ENCODE results near the gene ZNF709. TPM values are rescaled to one million over a fixed set of nuclear protein-coding genes. Genes with fewer than 3 reads are reported as not detected.
"Not testable (repeated sequence)": the region's sequence is repeated elsewhere in the genome, so short reads cannot be mapped to it uniquely, and the experiment has no call there.

Gene ZNF709
- total and polyA plus RNA-seq, 7 donors, result 0.46 to 8.3 (median 2.4) TPM

GRCh38 chr19:12425888-12426274, 58.7 kb downstream of the ZNF709 start:
- H3K4me1 ChIP-seq, result no peaks in the 10 kb centered on the region
- peaks cover 0 to 16% (median 3%) of the 10 kb centered on the region in 4 donors for H3K36me3 ChIP-seq
- H3K4me3 ChIP-seq, result no peak overlapping the region
- H3K9me3 ChIP-seq, result peaks cover 0 to 8% (median 2%) of the 10 kb centered on the region in 4 donors
- intact Hi-C loops (cut with DNase I), result no loop called here
- DNase-seq, result no peak
- WGBS, 2 donors, result 97 to 99% methylated on average over 4 of the region's 4 CpGs
- H3K27me3 ChIP-seq, result no peaks in the 10 kb centered on the region
- TF ChIP-seq POLR2AphosphoS5 (IDR thresholded peaks at IDR 0.05) (no peak), EP300 (IDR thresholded peaks at IDR 0.05) (no peak), CTCF (IDR thresholded peaks at IDR 0.05) (no peak), POLR2A (IDR thresholded peaks at IDR 0.05) (no peak)
- no peak overlapping the region for H3K27ac ChIP-seq

- H3K4me3 ChIP-seq, result no peak overlapping the region
- H3K27me3 ChIP-seq, result no peaks in the 10 kb centered on the region
- no peak overlapping the region for H3K27ac ChIP-seq
- no peaks in the 10 kb centered on the region for H3K4me1 ChIP-seq
- WGBS, 2 donors, result 92 to 95% methylated on average over 2 of the region's 2 CpGs
- peaks cover 0 to 11% (median under 1%) of the 10 kb centered on the region in 4 donors for H3K36me3 ChIP-seq
- DNase-seq, result no peak
- no peak for TF ChIP-seq EP300 (IDR thresholded peaks at IDR 0.05)
- H3K9me3 ChIP-seq, result peaks cover 0 to 3% (median under 1%) of the 10 kb centered on the region in 4 donors
- intact Hi-C loops (cut with DNase I), result no loop called here
These were observed 59.3 kb downstream of the ZNF709 start for GRCh38 chr19:12425236-12425887.

- WGBS, 2 donors, result 95 to 97% methylated on average over 5 of the region's 5 CpGs
- H3K27ac ChIP-seq; H3K36me3 ChIP-seq; H3K9me3 ChIP-seq; intact Hi-C loops (cut with DNase I); H3K4me1 ChIP-seq; DNase-seq; H3K4me3 ChIP-seq; H3K27me3 ChIP-seq: not testable (repeated sequence)
These were observed 67.3 kb downstream of the ZNF709 start for GRCh38 chr19:12417273-12417672.

GRCh38 chr19:12411893-12412292, 72.7 kb downstream of the ZNF709 start:
- Histone ChIP-seq H3K4me1 (no peaks in the 10 kb centered on the region), H3K27ac (no peak overlapping the region), H3K27me3 (no peaks in the 10 kb centered on the region), H3K36me3 (no peaks in the 10 kb centered on the region), H3K9me3 (no peaks in the 10 kb centered on the region), H3K4me3 (no peak overlapping the region)
- intact Hi-C loops (cut with DNase I), result no loop called here
- no peak for TF ChIP-seq EP300 (IDR thresholded peaks at IDR 0.05)
- TF ChIP-seq CTCF (IDR thresholded peaks at IDR 0.05), result no peak
- no peak for TF ChIP-seq POLR2A (IDR thresholded peaks at IDR 0.05)
- TF ChIP-seq POLR2AphosphoS5 (IDR thresholded peaks at IDR 0.05), result no peak
- 96 to 97% methylated on average over 2 of the region's 2 CpGs for WGBS, 2 donors
- DNase-seq, result no peak

Small RNAs within 50 kb of the gene (small RNA-seq; reads per million reads assigned to genes)
- 0 reads per million in 3 donors for gene MTCO1P27
- 0 reads per million in 3 donors for gene PPIAP20

Other genes starting within 250 kb of the ZNF709 start
- 10 to 100 TPM in 2 of 4 donors, 1 to 10 TPM in 2; 6.4 to 16.3 (median 11.2) TPM for gene ZNF44, start 189.9 kb downstream of the ZNF709 start, total RNA-seq
- 10 to 100 TPM in 1 of 3 donors, 1 to 10 TPM in 2; 7.2 to 12.3 (median 7.9) TPM for gene ZNF44, start 189.9 kb downstream of the ZNF709 start, polyA plus RNA-seq
- 1 to 10 TPM; 2.5 to 6.6 (median 4.3) TPM for gene ZNF563, start 151.2 kb downstream of the ZNF709 start, total RNA-seq
- 1 to 10 TPM; 1.8 to 2.5 (median 2.1) TPM for gene ZNF563, start 151.2 kb downstream of the ZNF709 start, polyA plus RNA-seq
- gene ZNF442, start 119.1 kb downstream of the ZNF709 start, total RNA-seq, result 1 to 10 TPM in 3 of 4 donors, under 1 TPM in 1; 0.55 to 3.2 (median 2.9) TPM
- gene ZNF442, start 119.1 kb downstream of the ZNF709 start, polyA plus RNA-seq, result 1 to 10 TPM in 1 of 3 donors, under 1 TPM in 2; under 0.01 to 1.2 (median 0.60) TPM
- gene ZNF799, start 83.5 kb downstream of the ZNF709 start, total RNA-seq, result 1 to 10 TPM; 4.6 to 7.4 (median 5.8) TPM
- gene ZNF799, start 83.5 kb downstream of the ZNF709 start, polyA plus RNA-seq, result 1 to 10 TPM; 3.0 to 3.9 (median 3.4) TPM
- 1 to 10 TPM; 3.2 to 5.6 (median 3.6) TPM for gene ZNF443, start 43.8 kb downstream of the ZNF709 start, total RNA-seq
- 1 to 10 TPM; 2.3 to 2.4 (median 2.3) TPM for gene ZNF443, start 43.8 kb downstream of the ZNF709 start, polyA plus RNA-seq
- gene ZNF564, start 66.7 kb upstream of the ZNF709 start, total RNA-seq, result 10 to 100 TPM; 11.7 to 17.8 (median 16.4) TPM
- gene ZNF564, start 66.7 kb upstream of the ZNF709 start, polyA plus RNA-seq, result 1 to 10 TPM; 7.4 to 9.0 (median 7.8) TPM
- 1 to 10 TPM; 4.3 to 7.8 (median 5.5) TPM for gene ZNF490, start 126.0 kb upstream of the ZNF709 start, total RNA-seq
- 1 to 10 TPM in 2 of 3 donors, not detected in 1; 1.6 to 2.2 TPM for gene ZNF490, start 126.0 kb upstream of the ZNF709 start, polyA plus RNA-seq
- gene ZNF791, start 126.1 kb upstream of the ZNF709 start, total RNA-seq, result 10 to 100 TPM; 16.6 to 27.6 (median 22.3) TPM
- 1 to 10 TPM; 4.2 to 9.4 (median 5.3) TPM for gene ZNF791, start 126.1 kb upstream of the ZNF709 start, polyA plus RNA-seq
- gene MAN2B1, start 181.9 kb upstream of the ZNF709 start, total RNA-seq, result 10 to 100 TPM; 41.1 to 75.6 (median 63.8) TPM
- 10 to 100 TPM; 26.4 to 68.1 (median 31.0) TPM for gene MAN2B1, start 181.9 kb upstream of the ZNF709 start, polyA plus RNA-seq
- 10 to 100 TPM in 2 of 4 donors, 1 to 10 TPM in 2; 7.8 to 11.7 (median 10.0) TPM for gene WDR83, start 182.0 kb upstream of the ZNF709 start, total RNA-seq
- 10 to 100 TPM in 2 of 3 donors, 1 to 10 TPM in 1; 8.3 to 13.4 (median 12.6) TPM for gene WDR83, start 182.0 kb upstream of the ZNF709 start, polyA plus RNA-seq
- 100 to 1,000 TPM; 105 to 160 (median 136) TPM for gene DHPS, start 197.1 kb upstream of the ZNF709 start, total RNA-seq
- 10 to 100 TPM; 60.3 to 74.1 (median 73.3) TPM for gene DHPS, start 197.1 kb upstream of the ZNF709 start, polyA plus RNA-seq
- gene GNG14, start 203.2 kb upstream of the ZNF709 start, total RNA-seq, result not detected
- not detected for gene GNG14, start 203.2 kb upstream of the ZNF709 start, polyA plus RNA-seq
- 1 to 10 TPM; 3.6 to 6.4 (median 4.5) TPM for gene FBXW9, start 211.8 kb upstream of the ZNF709 start, total RNA-seq
- 10 to 100 TPM in 1 of 3 donors, 1 to 10 TPM in 2; 6.2 to 10.8 (median 7.8) TPM for gene FBXW9, start 211.8 kb upstream of the ZNF709 start, polyA plus RNA-seq
- gene TNPO2, start 239.1 kb upstream of the ZNF709 start, total RNA-seq, result 10 to 100 TPM; 54.2 to 92.2 (median 60.5) TPM
- gene TNPO2, start 239.1 kb upstream of the ZNF709 start, polyA plus RNA-seq, result 10 to 100 TPM in 2 of 3 donors, 1 to 10 TPM in 1; 9.5 to 47.2 (median 12.0) TPM
- 100 to 1,000 TPM; 443 to 505 (median 475) TPM for gene TRIR, start 249.9 kb upstream of the ZNF709 start, total RNA-seq
- gene TRIR, start 249.9 kb upstream of the ZNF709 start, polyA plus RNA-seq, result 100 to 1,000 TPM; 261 to 324 (median 321) TPM

Measured in sigmoid colon (tissue), 7 donors.